ENCODE results near the gene CAMKK1. TPM values are rescaled to one million over a fixed set of nuclear protein-coding genes. Genes with fewer than 3 reads are reported as not detected.

The CAMKK1 gene
- 9.3 TPM for polyA plus RNA-seq (ENCODE audit: insufficient read length)

GRCh38 chr17:3893003-3893719, at the start of gene CAMKK1:
CAMKK1 (minus strand) TSS chr17:3893053; CDS start chr17:3885687, 7,366 bp downstream.
- peak; percentile 93 for DNase-seq

GRCh38 chr17:3940965-3941698, 48.3 kb upstream of the CAMKK1 start:
- no peak for DNase-seq

- DNase-seq = no peak
Observed at GRCh38 chr17:3937359-3937758, 44.5 kb upstream of the CAMKK1 start.

GRCh38 chr17:3935825-3936355, 43.0 kb upstream of the CAMKK1 start:
- no peak for DNase-seq

- DNase-seq = peak; percentile 62
Observed at GRCh38 chr17:3935140-3935542, 42.3 kb upstream of the CAMKK1 start.

GRCh38 chr17:3929764-3930163, 36.9 kb upstream of the CAMKK1 start:
- no peak for DNase-seq

- DNase-seq = no peak
Observed at GRCh38 chr17:3929181-3929580, 36.3 kb upstream of the CAMKK1 start.

GRCh38 chr17:3928406-3928805, 35.6 kb upstream of the CAMKK1 start:
- DNase-seq = no peak

GRCh38 chr17:3927628-3928340, 34.9 kb upstream of the CAMKK1 start:
- no peak for DNase-seq

- DNase-seq = no peak
Observed at GRCh38 chr17:3926860-3927627, 34.2 kb upstream of the CAMKK1 start.

GRCh38 chr17:3925684-3926485, 33.0 kb upstream of the CAMKK1 start:
- DNase-seq = no peak

- DNase-seq = no peak
Observed at GRCh38 chr17:3924512-3925350, 31.9 kb upstream of the CAMKK1 start.

GRCh38 chr17:3923466-3924190, 30.8 kb upstream of the CAMKK1 start:
- DNase-seq = no peak

- DNase-seq = no peak
Observed at GRCh38 chr17:3922765-3923164, 29.9 kb upstream of the CAMKK1 start.

- DNase-seq = no peak
Observed at GRCh38 chr17:3921502-3922319, 28.9 kb upstream of the CAMKK1 start.

- DNase-seq = no peak
Observed at GRCh38 chr17:3921006-3921405, 28.2 kb upstream of the CAMKK1 start.

GRCh38 chr17:3919123-3919624, 26.3 kb upstream of the CAMKK1 start:
- DNase-seq = no peak

GRCh38 chr17:3918372-3919122, 25.7 kb upstream of the CAMKK1 start:
- DNase-seq = no peak

All from hindlimb muscle (tissue), 1 donor.